Sigmoid colon (tissue), 4 donors: ENCODE measurements around the gene TTC27.

Source experiments
- EP300 ChIP-seq, 4 donors: sonication (generic); formaldehyde crosslinking; IDR thresholded peaks; one replicate each; pipeline ENCODE4 v1.6.1; 2017; ENCODE audit warnings: antibody characterized with exemption in 4 of 4
- POLR2A ChIP-seq, 2 donors: fragments of 450-650 bp; IDR thresholded peaks; one replicate each; pipeline ENCODE4 v1.6.1; 2016; ENCODE audit warnings: antibody characterized with exemption in 2 of 2, mild to moderate bottlenecking in 2 of 2, moderate library complexity in 2 of 2
- POLR2AphosphoS5 ChIP-seq, 4 donors: sonication (generic); formaldehyde crosslinking; IDR thresholded peaks; one replicate each; pipeline ENCODE4 v1.6.1; 2017; ENCODE audit warnings: antibody characterized with exemption in 4 of 4
- TF ChIP-seq, protein P1 (sequence below), 4 experiments: fragments of 450-650 bp in 3 of 4; fragments of 200-600 bp in 1 of 4; IDR thresholded peaks; one replicate each; pipeline ENCODE4 v1.5.1; 2016 to 2019; ENCODE audit warnings: antibody characterized with exemption in 4 of 4, mild to moderate bottlenecking in 3 of 4, moderate library complexity in 2 of 4

DNA sequence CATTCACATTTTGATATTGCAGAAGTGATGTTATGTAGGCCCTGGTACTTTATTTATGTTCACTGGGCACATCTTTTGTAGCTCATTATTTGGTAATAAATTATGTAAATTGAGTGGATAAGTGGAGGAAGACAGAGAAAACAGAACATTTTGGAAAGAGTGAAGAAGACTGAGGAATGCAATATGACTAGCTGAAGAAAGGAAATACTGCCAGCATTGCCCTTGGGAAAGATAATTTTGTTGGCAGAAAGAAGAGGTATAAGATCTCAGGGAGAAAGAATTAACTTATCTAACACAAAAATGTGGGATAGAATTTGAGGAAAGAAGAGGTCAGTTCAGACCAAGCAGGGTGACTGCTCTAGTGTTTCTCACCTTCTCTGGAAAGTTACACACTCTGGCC, 118.8 kb downstream of the TTC27 start:
- TF ChIP-seq POLR2A (IDR thresholded peaks at IDR 0.05) (no peak), POLR2AphosphoS5 (IDR thresholded peaks at IDR 0.05) (no peak), EP300 (IDR thresholded peaks at IDR 0.05) (no peak)
- TF ChIP-seq, protein P1, sequence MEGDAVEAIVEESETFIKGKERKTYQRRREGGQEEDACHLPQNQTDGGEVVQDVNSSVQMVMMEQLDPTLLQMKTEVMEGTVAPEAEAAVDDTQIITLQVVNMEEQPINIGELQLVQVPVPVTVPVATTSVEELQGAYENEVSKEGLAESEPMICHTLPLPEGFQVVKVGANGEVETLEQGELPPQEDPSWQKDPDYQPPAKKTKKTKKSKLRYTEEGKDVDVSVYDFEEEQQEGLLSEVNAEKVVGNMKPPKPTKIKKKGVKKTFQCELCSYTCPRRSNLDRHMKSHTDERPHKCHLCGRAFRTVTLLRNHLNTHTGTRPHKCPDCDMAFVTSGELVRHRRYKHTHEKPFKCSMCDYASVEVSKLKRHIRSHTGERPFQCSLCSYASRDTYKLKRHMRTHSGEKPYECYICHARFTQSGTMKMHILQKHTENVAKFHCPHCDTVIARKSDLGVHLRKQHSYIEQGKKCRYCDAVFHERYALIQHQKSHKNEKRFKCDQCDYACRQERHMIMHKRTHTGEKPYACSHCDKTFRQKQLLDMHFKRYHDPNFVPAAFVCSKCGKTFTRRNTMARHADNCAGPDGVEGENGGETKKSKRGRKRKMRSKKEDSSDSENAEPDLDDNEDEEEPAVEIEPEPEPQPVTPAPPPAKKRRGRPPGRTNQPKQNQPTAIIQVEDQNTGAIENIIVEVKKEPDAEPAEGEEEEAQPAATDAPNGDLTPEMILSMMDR (IDR thresholded peaks at IDR 0.05) = no peak
